CD4-positive, alpha-beta T cell treated with Interleukin-21 for 1 hour (primary cell): Measurements from ENCODE around the gene NAALADL1.

Experiments used
- DNase-seq: peaks from one replicate; pipeline ENCODE4 v3.0.0-alpha.2; 2020

Gene NAALADL1, protein sequence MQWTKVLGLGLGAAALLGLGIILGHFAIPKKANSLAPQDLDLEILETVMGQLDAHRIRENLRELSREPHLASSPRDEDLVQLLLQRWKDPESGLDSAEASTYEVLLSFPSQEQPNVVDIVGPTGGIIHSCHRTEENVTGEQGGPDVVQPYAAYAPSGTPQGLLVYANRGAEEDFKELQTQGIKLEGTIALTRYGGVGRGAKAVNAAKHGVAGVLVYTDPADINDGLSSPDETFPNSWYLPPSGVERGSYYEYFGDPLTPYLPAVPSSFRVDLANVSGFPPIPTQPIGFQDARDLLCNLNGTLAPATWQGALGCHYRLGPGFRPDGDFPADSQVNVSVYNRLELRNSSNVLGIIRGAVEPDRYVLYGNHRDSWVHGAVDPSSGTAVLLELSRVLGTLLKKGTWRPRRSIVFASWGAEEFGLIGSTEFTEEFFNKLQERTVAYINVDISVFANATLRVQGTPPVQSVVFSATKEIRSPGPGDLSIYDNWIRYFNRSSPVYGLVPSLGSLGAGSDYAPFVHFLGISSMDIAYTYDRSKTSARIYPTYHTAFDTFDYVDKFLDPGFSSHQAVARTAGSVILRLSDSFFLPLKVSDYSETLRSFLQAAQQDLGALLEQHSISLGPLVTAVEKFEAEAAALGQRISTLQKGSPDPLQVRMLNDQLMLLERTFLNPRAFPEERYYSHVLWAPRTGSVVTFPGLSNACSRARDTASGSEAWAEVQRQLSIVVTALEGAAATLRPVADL

GRCh38 chr11:65058419-65059054 lies at the start of gene NAALADL1:
Gene NAALADL1 (minus strand): TSS chr11:65058553. CDS start chr11:65058521, 32 bp downstream.
- no peak for DNase-seq

DNA sequence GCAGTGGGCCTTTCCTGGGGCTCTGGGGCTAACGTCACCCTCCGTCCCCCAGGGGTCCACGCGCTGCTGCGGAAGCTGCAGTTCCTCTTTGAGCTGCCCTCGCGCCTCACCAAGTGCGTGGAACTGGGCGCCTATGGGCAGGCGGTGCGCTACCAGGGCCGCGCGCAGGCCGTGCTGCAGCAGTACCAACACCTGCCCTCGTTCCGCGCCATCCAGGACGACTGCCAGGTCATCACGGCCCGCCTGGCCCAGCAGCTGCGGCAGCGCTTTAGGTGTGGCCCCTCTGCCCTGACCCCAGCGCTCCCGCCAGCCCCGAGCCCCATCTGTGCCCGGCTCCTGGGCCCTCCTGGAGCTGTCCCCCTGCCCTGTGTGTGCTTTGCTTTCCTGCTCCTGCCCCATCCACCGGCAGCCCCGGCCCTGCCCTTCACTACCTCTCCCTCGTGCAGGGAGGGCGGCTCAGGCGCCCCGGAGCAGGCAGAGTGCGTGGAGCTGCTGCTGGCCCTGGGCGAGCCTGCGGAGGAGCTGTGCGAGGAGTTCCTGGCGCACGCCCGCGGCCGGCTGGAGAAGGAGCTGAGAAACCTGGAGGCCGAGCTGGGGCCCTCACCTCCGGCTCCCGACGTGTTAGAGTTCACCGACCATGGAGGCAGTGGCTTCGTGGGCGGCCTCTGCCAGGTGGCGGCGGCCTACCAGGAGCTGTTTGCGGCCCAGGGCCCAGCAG lies 49.6 kb upstream of the NAALADL1 start:
- DNase-seq: no peak

DNA sequence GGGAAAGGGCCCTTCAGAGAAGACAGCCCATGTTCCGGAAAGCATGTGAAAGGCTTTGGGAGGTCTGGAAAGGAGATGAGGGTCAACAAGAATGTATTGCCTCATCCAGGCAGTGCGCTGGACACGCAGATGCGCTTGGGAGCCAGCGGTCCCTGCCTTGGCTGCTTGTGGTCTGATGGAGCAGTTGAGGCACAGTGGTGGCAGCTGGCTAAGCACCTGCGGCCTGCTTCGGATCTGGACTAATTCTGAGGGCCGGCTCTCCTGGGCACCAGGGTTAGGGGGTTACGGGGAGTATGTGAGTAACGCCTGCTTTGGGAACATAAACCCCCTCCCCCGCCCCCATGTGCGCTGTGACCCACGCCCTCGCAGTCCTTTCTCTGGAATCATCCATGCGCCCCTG lies 48.7 kb upstream of the NAALADL1 start:
- no peak for DNase-seq

DNA sequence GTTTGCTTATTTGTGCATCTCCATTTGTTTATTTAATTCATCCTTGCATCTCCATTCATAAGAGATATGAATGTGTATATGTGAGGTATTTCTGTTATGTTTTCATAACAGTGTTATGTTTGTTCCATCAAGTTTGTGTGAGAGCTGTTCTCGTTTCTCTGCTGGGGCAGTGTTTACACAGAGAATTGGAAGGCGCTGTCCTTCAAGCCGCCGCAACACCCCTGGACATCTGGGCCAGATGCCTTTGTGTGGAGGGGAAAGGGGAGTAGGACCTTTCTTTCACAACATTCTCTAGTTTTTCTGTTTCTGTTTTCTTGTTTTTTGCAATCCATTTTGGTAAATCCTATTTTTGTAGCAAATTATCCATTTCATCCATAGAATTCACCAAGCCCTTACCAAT lies 46.3 kb upstream of the NAALADL1 start:
- DNase-seq: no peak

DNA sequence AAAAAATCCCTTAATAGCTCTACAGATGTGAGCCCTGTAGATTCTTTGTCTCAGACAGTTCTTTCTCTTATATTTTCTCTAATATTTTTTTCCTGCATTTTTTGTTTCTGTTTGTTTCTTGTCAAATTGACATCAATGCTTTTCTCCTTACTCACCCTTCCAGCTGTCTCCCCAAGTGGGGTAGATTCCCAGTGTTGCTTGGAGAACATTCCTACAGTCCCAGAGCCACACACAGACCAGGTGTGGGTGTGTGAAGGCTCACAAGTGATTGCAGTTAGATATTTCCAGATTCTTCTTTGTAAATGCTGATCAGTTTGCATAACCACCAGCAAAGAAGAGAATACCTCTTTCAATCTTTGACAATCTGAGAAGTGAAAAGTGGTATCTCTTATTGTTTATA lies 45.1 kb upstream of the NAALADL1 start:
- DNase-seq: no peak

- no peak for DNase-seq
These were observed 44.1 kb upstream of the NAALADL1 start for GRCh38 chr11:65102142-65103095.

GRCh38 chr11:65100674-65101350 lies 42.5 kb upstream of the NAALADL1 start:
- no peak for DNase-seq

DNA sequence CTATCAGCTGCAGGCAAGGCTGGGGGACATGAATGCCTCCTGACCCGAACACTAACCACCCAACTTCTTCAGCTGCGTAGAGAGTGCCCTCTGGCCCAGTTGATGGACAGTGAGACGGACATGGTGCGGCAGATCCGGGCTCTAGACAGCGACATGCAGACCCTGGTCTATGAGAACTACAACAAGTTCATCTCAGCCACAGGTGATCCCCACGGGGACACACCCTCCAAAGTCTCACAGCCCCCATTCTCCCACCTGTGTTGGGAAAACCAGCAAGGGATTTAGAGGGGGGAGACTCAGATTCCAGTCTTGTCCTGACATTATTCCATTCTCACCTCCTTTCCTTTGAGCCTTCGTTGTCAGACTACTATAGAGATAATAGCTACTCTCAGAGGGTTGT lies 38.6 kb upstream of the NAALADL1 start:
- no peak for DNase-seq

GRCh38 chr11:65095974-65096806 lies 37.8 kb upstream of the NAALADL1 start, which contains the start of gene VPS51:
Gene VPS51 (plus strand): TSS chr11:65096214. CDS start chr11:65096251, 37 bp downstream.
- DNase-seq: peak; percentile 90

GRCh38 chr11:65095427-65095826 lies 37.1 kb upstream of the NAALADL1 start:
- DNase-seq: no peak

- no peak for DNase-seq
These were observed 32.3 kb upstream of the NAALADL1 start for GRCh38 chr11:65090628-65091027.

DNA sequence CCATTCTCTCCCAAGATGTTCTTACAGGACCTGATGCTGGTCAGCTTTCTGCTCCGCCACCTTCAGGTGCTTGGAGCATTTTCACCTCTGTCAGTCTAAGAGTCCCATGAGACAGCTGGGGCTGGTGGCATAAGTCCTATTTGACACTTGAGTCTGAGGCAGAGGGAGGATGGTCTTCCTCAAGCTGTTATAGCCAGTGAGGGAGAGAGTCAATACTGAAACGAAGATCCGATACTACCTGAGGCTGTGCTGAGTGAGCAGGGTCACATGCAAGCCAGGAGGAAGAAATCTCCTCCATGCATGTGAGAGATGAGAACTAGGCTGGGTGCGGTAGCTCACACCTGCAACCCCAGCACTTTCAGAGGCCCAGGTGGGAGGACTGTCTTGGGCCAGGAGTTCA lies 31.3 kb upstream of the NAALADL1 start:
- DNase-seq: no peak

DNA sequence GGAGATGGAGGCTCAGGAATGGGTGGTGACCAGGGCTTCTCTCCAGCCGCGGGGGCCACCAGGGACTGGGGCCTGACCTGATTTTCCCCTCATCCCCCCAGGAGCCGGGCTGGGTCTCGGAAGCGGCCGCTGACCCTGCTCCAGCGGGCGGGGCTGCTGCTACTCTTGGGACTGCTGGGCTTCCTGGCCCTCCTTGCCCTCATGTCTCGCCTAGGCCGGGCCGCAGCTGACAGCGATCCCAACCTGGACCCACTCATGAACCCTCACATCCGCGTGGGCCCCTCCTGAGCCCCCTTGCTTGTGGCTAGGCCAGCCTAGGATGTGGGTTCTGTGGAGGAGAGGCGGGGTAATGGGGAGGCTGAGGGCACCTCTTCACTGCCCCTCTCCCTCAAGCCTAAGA lies 29.5 kb upstream of the NAALADL1 start:
- no peak for DNase-seq

DNA sequence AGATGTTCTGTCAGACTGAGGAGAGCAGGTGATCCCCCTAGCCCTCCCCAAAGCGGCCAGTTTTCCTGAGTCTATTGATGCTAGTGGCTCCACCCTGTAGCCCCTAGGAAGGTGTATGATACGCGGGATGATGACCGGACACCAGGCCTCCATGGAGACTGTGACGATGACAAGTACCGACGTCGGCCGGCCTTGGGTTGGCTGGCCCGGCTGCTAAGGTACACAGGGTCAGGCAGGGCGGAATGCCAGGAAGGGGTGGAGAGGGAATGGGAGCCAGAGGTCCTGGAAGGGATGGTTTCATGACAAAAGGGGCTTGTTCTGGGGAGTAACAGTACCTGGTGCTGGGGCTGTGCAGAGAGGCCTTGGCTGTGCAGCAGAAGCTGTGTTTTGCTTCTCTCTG lies 28.9 kb upstream of the NAALADL1 start:
- DNase-seq: no peak

- DNase-seq: no peak
These were observed 28.5 kb upstream of the NAALADL1 start for GRCh38 chr11:65086809-65087208.

- no peak for DNase-seq
These were observed 27.1 kb upstream of the NAALADL1 start for GRCh38 chr11:65085446-65085845.

- no peak for DNase-seq
These were observed 26.4 kb upstream of the NAALADL1 start for GRCh38 chr11:65084598-65085375.

DNA sequence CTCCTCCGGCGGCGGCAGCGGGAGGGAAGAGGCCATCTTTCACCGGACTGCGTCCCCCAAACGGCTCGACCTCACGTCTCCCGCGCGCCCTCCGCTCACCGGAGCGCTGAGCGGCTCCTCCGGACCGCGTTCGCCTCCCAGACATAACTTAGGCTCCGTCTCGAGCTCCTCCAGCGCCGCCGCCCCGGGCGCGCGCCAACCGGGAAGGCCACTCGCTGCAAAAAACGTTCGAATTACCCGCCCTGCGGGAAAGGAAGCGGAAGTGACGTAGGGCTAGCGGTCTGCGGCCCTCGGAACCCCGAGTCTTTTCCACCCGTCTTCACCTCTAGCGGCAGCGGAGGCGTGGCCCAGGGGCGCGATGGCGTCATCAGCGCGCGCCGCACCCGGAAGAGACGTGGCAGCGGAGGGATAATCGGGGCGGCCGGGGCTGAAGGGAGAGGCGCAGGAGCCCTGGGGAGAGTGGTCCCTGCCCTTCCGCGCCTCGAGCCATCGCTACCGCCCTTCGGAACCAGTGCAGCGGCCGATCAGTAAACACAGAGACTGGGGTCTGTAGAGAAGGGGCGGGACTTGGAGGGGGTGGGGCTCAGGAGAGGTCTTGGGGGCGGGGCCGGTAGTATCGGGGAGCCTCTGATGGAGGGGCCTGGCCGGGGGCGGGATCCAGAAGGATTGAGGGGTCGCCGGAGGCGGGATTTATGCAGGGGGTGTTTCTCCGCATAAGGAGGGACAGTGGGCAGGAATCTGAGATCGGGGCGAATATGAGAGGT lies 25.7 kb upstream of the NAALADL1 start, which contains the start of the genes CDCA5 and ZFPL1:
TSS of gene CDCA5 (minus strand) at position 207 of the 764 bp plus-strand sequence. CDS start at position 145, 62 bp downstream.
TSS of gene ZFPL1 (plus strand) at position 389 of the 764 bp plus-strand sequence. CDS start 477 bp downstream, outside the sequence.
- DNase-seq: peak; percentile 96
